ENCODE results near the gene MYADM. TPM values are rescaled to one million over a fixed set of nuclear protein-coding genes. Genes with fewer than 3 reads are reported as not detected.

The MYADM gene
- total and polyA plus RNA-seq, 2 of the 13 experiments (the other 11 are each of a cell fraction or from before 2014, with no cell fraction given) = 19.9 to 38.1 TPM

- TF ChIP-seq, protein P1, sequence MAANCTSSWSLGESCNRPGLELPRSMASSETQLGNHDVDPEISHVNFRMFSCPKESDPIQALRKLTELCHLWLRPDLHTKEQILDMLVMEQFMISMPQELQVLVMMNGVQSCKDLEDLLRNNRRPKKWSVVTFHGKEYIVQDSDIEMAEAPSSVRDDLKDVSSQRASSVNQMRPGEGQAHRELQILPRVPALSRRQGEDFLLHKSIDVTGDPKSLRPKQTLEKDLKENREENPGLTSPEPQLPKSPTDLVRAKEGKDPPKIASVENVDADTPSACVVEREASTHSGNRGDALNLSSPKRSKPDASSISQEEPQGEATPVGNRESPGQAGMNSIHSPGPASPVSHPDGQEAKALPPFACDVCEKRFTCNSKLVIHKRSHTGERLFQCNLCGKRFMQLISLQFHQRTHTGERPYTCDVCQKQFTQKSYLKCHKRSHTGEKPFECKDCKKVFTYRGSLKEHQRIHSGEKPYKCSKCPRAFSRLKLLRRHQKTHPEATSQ (CRISPR knock-in tag; IDR thresholded peaks at IDR 0.05; ENCODE audit: borderline replicate concordance) = no peak; the same call in 1 of the 2 replicates
- TF ChIP-seq, protein P2, sequence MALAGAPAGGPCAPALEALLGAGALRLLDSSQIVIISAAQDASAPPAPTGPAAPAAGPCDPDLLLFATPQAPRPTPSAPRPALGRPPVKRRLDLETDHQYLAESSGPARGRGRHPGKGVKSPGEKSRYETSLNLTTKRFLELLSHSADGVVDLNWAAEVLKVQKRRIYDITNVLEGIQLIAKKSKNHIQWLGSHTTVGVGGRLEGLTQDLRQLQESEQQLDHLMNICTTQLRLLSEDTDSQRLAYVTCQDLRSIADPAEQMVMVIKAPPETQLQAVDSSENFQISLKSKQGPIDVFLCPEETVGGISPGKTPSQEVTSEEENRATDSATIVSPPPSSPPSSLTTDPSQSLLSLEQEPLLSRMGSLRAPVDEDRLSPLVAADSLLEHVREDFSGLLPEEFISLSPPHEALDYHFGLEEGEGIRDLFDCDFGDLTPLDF (CRISPR knock-in tag; IDR thresholded peaks at IDR 0.05) = no peak
- TF ChIP-seq ZMAT5 (CRISPR knock-in tag; IDR thresholded peaks at IDR 0.05; ENCODE audit: borderline replicate concordance, low read depth) (no peak), PLRG1 (conservative IDR thresholded peaks at IDR 0.05) (no peak), FOXJ3 (CRISPR knock-in tag; IDR thresholded peaks at IDR 0.05; ENCODE audit: borderline replicate concordance) (peak; percentile 93; the same call in 1 of the 2 replicates), ZNF777 (CRISPR knock-in tag; IDR thresholded peaks at IDR 0.05) (no peak), RBFOX2 (IDR thresholded peaks at IDR 0.05; ENCODE audit: low read depth, low read length) (0 out of 2 replicates have a peak, but pooled peaks have one; percentile 45), MIXL1 (CRISPR knock-in tag; IDR thresholded peaks at IDR 0.05) (peak; percentile 86), ZNF564 (CRISPR knock-in tag; IDR thresholded peaks at IDR 0.05) (no peak), ZNF274 (CRISPR knock-in tag; IDR thresholded peaks at IDR 0.05) (no peak), TFDP2 (CRISPR knock-in tag; IDR thresholded peaks at IDR 0.05) (0 out of 2 replicates have a peak, but pooled peaks have one; percentile 37), ATM (IDR thresholded peaks at IDR 0.05; ENCODE audit: borderline replicate concordance) (no peak), MYC (CRISPR knock-in tag; IDR thresholded peaks at IDR 0.05; ENCODE audit: borderline replicate concordance) (peak; percentile 32; the same call in 1 of the 2 replicates), ZBED4 (CRISPR knock-in tag; IDR thresholded peaks at IDR 0.05; ENCODE audit: borderline replicate concordance) (peak; percentile 88), JUND (CRISPR knock-in tag; IDR thresholded peaks at IDR 0.05) (peak; percentile 9; the same call in 1 of the 2 replicates), MLLT10 (CRISPR knock-in tag; IDR thresholded peaks at IDR 0.05) (no peak)
- TF ChIP-seq, protein P3, sequence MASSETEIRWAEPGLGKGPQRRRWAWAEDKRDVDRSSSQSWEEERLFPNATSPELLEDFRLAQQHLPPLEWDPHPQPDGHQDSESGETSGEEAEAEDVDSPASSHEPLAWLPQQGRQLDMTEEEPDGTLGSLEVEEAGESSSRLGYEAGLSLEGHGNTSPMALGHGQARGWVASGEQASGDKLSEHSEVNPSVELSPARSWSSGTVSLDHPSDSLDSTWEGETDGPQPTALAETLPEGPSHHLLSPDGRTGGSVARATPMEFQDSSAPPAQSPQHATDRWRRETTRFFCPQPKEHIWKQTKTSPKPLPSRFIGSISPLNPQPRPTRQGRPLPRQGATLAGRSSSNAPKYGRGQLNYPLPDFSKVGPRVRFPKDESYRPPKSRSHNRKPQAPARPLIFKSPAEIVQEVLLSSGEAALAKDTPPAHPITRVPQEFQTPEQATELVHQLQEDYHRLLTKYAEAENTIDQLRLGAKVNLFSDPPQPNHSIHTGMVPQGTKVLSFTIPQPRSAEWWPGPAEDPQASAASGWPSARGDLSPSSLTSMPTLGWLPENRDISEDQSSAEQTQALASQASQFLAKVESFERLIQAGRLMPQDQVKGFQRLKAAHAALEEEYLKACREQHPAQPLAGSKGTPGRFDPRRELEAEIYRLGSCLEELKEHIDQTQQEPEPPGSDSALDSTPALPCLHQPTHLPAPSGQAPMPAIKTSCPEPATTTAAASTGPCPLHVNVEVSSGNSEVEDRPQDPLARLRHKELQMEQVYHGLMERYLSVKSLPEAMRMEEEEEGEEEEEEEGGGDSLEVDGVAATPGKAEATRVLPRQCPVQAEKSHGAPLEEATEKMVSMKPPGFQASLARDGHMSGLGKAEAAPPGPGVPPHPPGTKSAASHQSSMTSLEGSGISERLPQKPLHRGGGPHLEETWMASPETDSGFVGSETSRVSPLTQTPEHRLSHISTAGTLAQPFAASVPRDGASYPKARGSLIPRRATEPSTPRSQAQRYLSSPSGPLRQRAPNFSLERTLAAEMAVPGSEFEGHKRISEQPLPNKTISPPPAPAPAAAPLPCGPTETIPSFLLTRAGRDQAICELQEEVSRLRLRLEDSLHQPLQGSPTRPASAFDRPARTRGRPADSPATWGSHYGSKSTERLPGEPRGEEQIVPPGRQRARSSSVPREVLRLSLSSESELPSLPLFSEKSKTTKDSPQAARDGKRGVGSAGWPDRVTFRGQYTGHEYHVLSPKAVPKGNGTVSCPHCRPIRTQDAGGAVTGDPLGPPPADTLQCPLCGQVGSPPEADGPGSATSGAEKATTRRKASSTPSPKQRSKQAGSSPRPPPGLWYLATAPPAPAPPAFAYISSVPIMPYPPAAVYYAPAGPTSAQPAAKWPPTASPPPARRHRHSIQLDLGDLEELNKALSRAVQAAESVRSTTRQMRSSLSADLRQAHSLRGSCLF (CRISPR knock-in tag; IDR thresholded peaks at IDR 0.05; ENCODE audit: borderline replicate concordance) = no peak
These were observed 3.3 kb upstream of the MYADM start (continued) for GRCh38 chr19:53864308-53864836.

Data from HepG2 (cell line).